ENCODE measurements around the gene RPS27L. TPM values are rescaled to one million over a fixed set of nuclear protein-coding genes. Genes with fewer than 3 reads are reported as not detected.

Gene RPS27L
- total RNA-seq, 1 experiment from 2014 or later, result 154 TPM

GRCh38 chr15:63191895-63192618 lies 34.8 kb upstream of the RPS27L start:
- H3K36me3 Mint-ChIP-seq (ENCODE audit: insufficient read depth, unreplicated experiment), result no peaks in the 10 kb centered on the region
- ChIA-PET POLR2A (interaction anchor here (1.4 to 4.4 kb wide), 7 partner anchors 11 to 57 kb away, joined by 3 to 24 read pairs (median 7); partner anchors contain the start of gene RPS27L), CTCF (interaction anchor here (0.6 to 1.1 kb wide), 3 partner anchors 11 to 815 kb away, joined by 3 to 4 read pairs (median 3); no protein-coding TSS in a partner anchor)
- H3K27me3 Mint-ChIP-seq (ENCODE audit: insufficient read depth, unreplicated experiment), result no peaks in the 10 kb centered on the region
- H3K27ac Mint-ChIP-seq (ENCODE audit: low read depth, unreplicated experiment), result no peak overlapping the region
- DNase-seq (ENCODE audit: unreplicated experiment), result no peak
- no TSS peak for BruUV-seq (replicated peaks)
- H3K4me3 Mint-ChIP-seq (ENCODE audit: unreplicated experiment), result no peak overlapping the region
- no peak for TF ChIP-seq CTCF (IDR thresholded peaks at IDR 0.05; ENCODE audit: unreplicated experiment)
- intact Hi-C loops (cut with micrococcal nuclease), result no loop called here
- H3K9me3 Mint-ChIP-seq (ENCODE audit: unreplicated experiment), result no peaks in the 10 kb centered on the region
- H3K4me1 Mint-ChIP-seq (ENCODE audit: insufficient read depth, unreplicated experiment), result peaks cover 28% of the 10 kb centered on the region

- peaks cover 33% of the 10 kb centered on the region for H3K4me1 Mint-ChIP-seq (ENCODE audit: insufficient read depth, unreplicated experiment)
- H3K9me3 Mint-ChIP-seq (ENCODE audit: unreplicated experiment), result no peaks in the 10 kb centered on the region
- no peaks in the 10 kb centered on the region for H3K27me3 Mint-ChIP-seq (ENCODE audit: insufficient read depth, unreplicated experiment)
- DNase-seq (ENCODE audit: unreplicated experiment), result no peak
- no peaks in the 10 kb centered on the region for H3K36me3 Mint-ChIP-seq (ENCODE audit: insufficient read depth, unreplicated experiment)
- CTCF ChIA-PET, result interaction anchor here (0.6 to 1.0 kb wide), 3 partner anchors 11 to 88 kb away, joined by 3 to 4 read pairs (median 3); no protein-coding TSS in a partner anchor
- BruUV-seq (replicated peaks), result TSS peak; percentile 23
- H3K27ac Mint-ChIP-seq (ENCODE audit: low read depth, unreplicated experiment), result no peak overlapping the region
- H3K4me3 Mint-ChIP-seq (ENCODE audit: unreplicated experiment), result peak overlapping the region; percentile 74
- intact Hi-C loops (cut with micrococcal nuclease), result no loop called here
- POLR2A ChIA-PET, result interaction anchor here (0.6 to 4.4 kb wide), 11 partner anchors 12 to 433 kb away, joined by 3 to 24 read pairs (median 6); partner anchors contain the start of genes APH1B and RPS27L
- TF ChIP-seq CTCF (IDR thresholded peaks at IDR 0.05; ENCODE audit: unreplicated experiment), result no peak
Observed at GRCh38 chr15:63190769-63191649, 33.7 kb upstream of the RPS27L start.

GRCh38 chr15:63189941-63190768 lies 32.9 kb upstream of the RPS27L start:
- intact Hi-C loops (cut with micrococcal nuclease), result no loop called here
- H3K4me3 Mint-ChIP-seq (ENCODE audit: unreplicated experiment), result peak overlapping the region; percentile 74
- ChIA-PET CTCF (interaction anchor here (0.9 to 1.0 kb wide), 2 partner anchors 10 to 21 kb away, joined by 3 read pairs; no protein-coding TSS in a partner anchor), POLR2A (interaction anchor here (0.5 to 4.4 kb wide), 13 partner anchors 13 to 432 kb away, joined by 3 to 24 read pairs (median 6); partner anchors contain the start of genes APH1B and RPS27L)
- peaks cover 39% of the 10 kb centered on the region for H3K4me1 Mint-ChIP-seq (ENCODE audit: insufficient read depth, unreplicated experiment)
- TSS peak; percentile 77 for BruUV-seq (replicated peaks)
- no peak for TF ChIP-seq CTCF (IDR thresholded peaks at IDR 0.05; ENCODE audit: unreplicated experiment)
- DNase-seq (ENCODE audit: unreplicated experiment), result no peak
- no peaks in the 10 kb centered on the region for H3K9me3 Mint-ChIP-seq (ENCODE audit: unreplicated experiment)
- peak overlapping the region; percentile 20 for H3K27ac Mint-ChIP-seq (ENCODE audit: low read depth, unreplicated experiment)
- H3K36me3 Mint-ChIP-seq (ENCODE audit: insufficient read depth, unreplicated experiment), result no peaks in the 10 kb centered on the region
- H3K27me3 Mint-ChIP-seq (ENCODE audit: insufficient read depth, unreplicated experiment), result no peaks in the 10 kb centered on the region
